Measurements from ENCODE around the gene THRB.

THRB gene

GRCh38 chr3:24199300-24199699 lies 295.4 kb downstream of the THRB start:
- Histone ChIP-seq H3K4me3 (ENCODE audit: low read depth, low read length, poor library complexity, severe bottlenecking) (no peak overlapping the region), H2AFZ (ENCODE audit: low read length) (no peak overlapping the region), H3F3A (ENCODE audit: insufficient read depth, low read length) (no peaks in the 10 kb centered on the region), H3K79me2 (ENCODE audit: insufficient read depth, low read length) (no peaks in the 10 kb centered on the region), H3K27me3 (ENCODE audit: insufficient read depth, low read length) (no peaks in the 10 kb centered on the region), H3K36me3 (ENCODE audit: insufficient read depth, low read length) (no peaks in the 10 kb centered on the region), H3K9me3 (ENCODE audit: low read length) (no peaks in the 10 kb centered on the region), H3K4me2 (ENCODE audit: low read length) (no peak overlapping the region), H3K27ac (ENCODE audit: low read depth, low read length, poor library complexity, severe bottlenecking) (no peak overlapping the region), H3K9ac (ENCODE audit: low read length) (no peak overlapping the region), H3K9me2 (ENCODE audit: low read depth, low read length) (no peaks in the 10 kb centered on the region), H4K20me1 (ENCODE audit: insufficient read depth, low read length) (no peaks in the 10 kb centered on the region), H3K4me1 (ENCODE audit: insufficient read depth, low read length, severe bottlenecking) (no peaks in the 10 kb centered on the region)
- TF ChIP-seq CTCF (IDR thresholded peaks at IDR 0.05; ENCODE audit: low read length) (no peak), EZH2 (IDR thresholded peaks at IDR 0.05; ENCODE audit: borderline replicate concordance, low read length) (no peak)

DNA sequence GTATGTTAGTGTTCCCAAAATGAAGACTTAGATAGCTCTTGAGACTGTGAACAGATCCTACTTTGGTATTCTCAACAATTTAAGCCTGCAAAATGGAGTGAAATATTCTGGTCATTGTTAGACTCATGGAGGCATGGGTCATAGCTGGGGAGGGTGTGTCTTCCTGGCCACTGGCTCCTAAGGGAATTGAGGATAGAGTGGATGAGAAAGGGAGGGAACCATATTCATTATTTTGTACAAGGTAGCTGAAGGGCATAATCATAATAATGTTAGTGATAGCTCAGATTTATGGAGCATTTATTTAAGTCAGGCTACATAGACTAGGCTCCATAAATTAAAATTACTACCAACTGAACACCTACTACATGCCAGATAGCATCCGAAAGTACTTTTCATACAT lies 295.9 kb downstream of the THRB start:
- Histone ChIP-seq H2AFZ (ENCODE audit: low read length) (no peak overlapping the region), H3K4me3 (ENCODE audit: low read depth, low read length, poor library complexity, severe bottlenecking) (no peak overlapping the region), H3F3A (ENCODE audit: insufficient read depth, low read length) (no peaks in the 10 kb centered on the region), H3K27me3 (ENCODE audit: insufficient read depth, low read length) (no peaks in the 10 kb centered on the region), H3K36me3 (ENCODE audit: insufficient read depth, low read length) (no peaks in the 10 kb centered on the region), H3K27ac (ENCODE audit: low read depth, low read length, poor library complexity, severe bottlenecking) (no peak overlapping the region), H3K9me3 (ENCODE audit: low read length) (no peaks in the 10 kb centered on the region), H3K4me2 (ENCODE audit: low read length) (no peak overlapping the region), H3K9ac (ENCODE audit: low read length) (no peak overlapping the region), H3K9me2 (ENCODE audit: low read depth, low read length) (no peaks in the 10 kb centered on the region), H4K20me1 (ENCODE audit: insufficient read depth, low read length) (no peaks in the 10 kb centered on the region), H3K4me1 (ENCODE audit: insufficient read depth, low read length, severe bottlenecking) (no peaks in the 10 kb centered on the region), H3K79me2 (ENCODE audit: insufficient read depth, low read length) (no peaks in the 10 kb centered on the region)
- TF ChIP-seq EZH2 (IDR thresholded peaks at IDR 0.05; ENCODE audit: borderline replicate concordance, low read length) (no peak), CTCF (IDR thresholded peaks at IDR 0.05; ENCODE audit: low read length) (no peak)

GRCh38 chr3:24197809-24198208 lies 296.8 kb downstream of the THRB start:
- H3K36me3 ChIP-seq (ENCODE audit: insufficient read depth, low read length): no peaks in the 10 kb centered on the region
- H2AFZ ChIP-seq (ENCODE audit: low read length): no peak overlapping the region
- TF ChIP-seq CTCF (IDR thresholded peaks at IDR 0.05; ENCODE audit: low read length): no peak
- TF ChIP-seq EZH2 (IDR thresholded peaks at IDR 0.05; ENCODE audit: borderline replicate concordance, low read length): no peak
- no peaks in the 10 kb centered on the region for H3F3A ChIP-seq (ENCODE audit: insufficient read depth, low read length)
- no peaks in the 10 kb centered on the region for H3K79me2 ChIP-seq (ENCODE audit: insufficient read depth, low read length)
- H3K27ac ChIP-seq (ENCODE audit: low read depth, low read length, poor library complexity, severe bottlenecking): no peak overlapping the region
- no peaks in the 10 kb centered on the region for H3K4me1 ChIP-seq (ENCODE audit: insufficient read depth, low read length, severe bottlenecking)
- no peak overlapping the region for H3K4me2 ChIP-seq (ENCODE audit: low read length)
- H3K9me2 ChIP-seq (ENCODE audit: low read depth, low read length): no peaks in the 10 kb centered on the region
- H3K27me3 ChIP-seq (ENCODE audit: insufficient read depth, low read length): no peaks in the 10 kb centered on the region
- no peak overlapping the region for H3K9ac ChIP-seq (ENCODE audit: low read length)
- H4K20me1 ChIP-seq (ENCODE audit: insufficient read depth, low read length): no peaks in the 10 kb centered on the region
- H3K9me3 ChIP-seq (ENCODE audit: low read length): no peaks in the 10 kb centered on the region
- no peak overlapping the region for H3K4me3 ChIP-seq (ENCODE audit: low read depth, low read length, poor library complexity, severe bottlenecking)
